Esophagus squamous epithelium (tissue), 4 donors: ENCODE data around the gene COMT.

Source experiments
- CTCF ChIP-seq, 6 experiments: fragments of 450-650 bp in 4 of 6; fragments of 200-600 bp in 2 of 6; sonication (generic) in 2 of 6; IDR thresholded peaks; one replicate each; pipeline ENCODE4 v1.5.1; 2016 to 2019; ENCODE audit warnings: antibody characterized with exemption in 6 of 6, mild to moderate bottlenecking in 4 of 6, moderate library complexity in 4 of 6
- POLR2A ChIP-seq, 4 donors: fragments of 450-650 bp; IDR thresholded peaks; one replicate each; pipeline ENCODE4 v1.6.1; 2017; ENCODE audit warnings: antibody characterized with exemption in 4 of 4, mild to moderate bottlenecking in 4 of 4, moderate library complexity in 3 of 4

- no peak for TF ChIP-seq CTCF (IDR thresholded peaks at IDR 0.05)
- no peak for TF ChIP-seq POLR2A (IDR thresholded peaks at IDR 0.05)
Measured at GRCh38 chr22:19988965-19989724, 47.6 kb downstream of the COMT start.
